ENCODE data around the gene KIAA0408. TPM values are rescaled to one million over a fixed set of nuclear protein-coding genes. Genes with fewer than 3 reads are reported as not detected.

The KIAA0408 gene
- total RNA-seq, 2 experiments from 2014 or later, result 0.44 to 0.46 TPM

DNA sequence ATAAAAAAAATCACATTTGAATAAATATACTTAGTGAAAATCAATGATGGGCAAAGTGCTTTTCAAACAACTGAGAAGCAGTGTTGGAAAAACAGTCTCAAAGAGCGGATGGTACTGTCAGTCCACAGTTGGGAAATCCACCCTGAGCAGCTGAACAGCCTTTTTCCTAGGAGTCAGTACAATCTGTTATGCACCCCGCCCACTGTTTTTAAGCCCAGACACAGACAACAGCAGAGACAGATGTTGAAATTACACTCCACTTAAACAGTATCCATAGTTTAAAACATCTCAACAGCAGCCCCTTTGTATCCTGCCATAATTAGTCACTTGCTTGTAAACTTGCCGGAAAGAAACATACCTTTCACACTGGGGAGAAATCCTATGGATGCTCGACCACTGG is 372 bp downstream of the KIAA0408 start:
- intact Hi-C loops (cut with micrococcal nuclease; ENCODE audit: unreplicated experiment), result no loop called here
- no peak overlapping the region for H3K4me2 ChIP-seq (ENCODE audit: low read length)
- no peak for TF ChIP-seq CTCF (conservative IDR thresholded peaks at IDR 0.05; ENCODE audit: low read length)
- TF ChIP-seq EZH2phosphoT487 (IDR thresholded peaks at IDR 0.05; ENCODE audit: borderline replicate concordance, low read depth, low read length), result no peak
- POLR2A ChIA-PET, result interaction anchor here (0.6 kb wide), 1 partner anchor 1836 kb away, joined by 4 read pairs; no protein-coding TSS in a partner anchor
- no peaks in the 10 kb centered on the region for H3K36me3 ChIP-seq (ENCODE audit: insufficient read depth, low read length)
- no peak overlapping the region for H3K4me3 ChIP-seq (ENCODE audit: low read depth, low read length, poor library complexity, severe bottlenecking)
- CTCF ChIA-PET (ENCODE audit: unreplicated experiment), result no interaction called here
- H3K4me1 ChIP-seq (ENCODE audit: insufficient read depth, low read length, poor library complexity, severe bottlenecking), result no peaks in the 10 kb centered on the region
- DNase-seq (ENCODE audit: low spot score), result no peak
- H3K27ac ChIP-seq (ENCODE audit: low read depth, low read length, poor library complexity, severe bottlenecking), result no peak overlapping the region
- H3K79me2 ChIP-seq (ENCODE audit: insufficient read depth, low read depth, low read length), result no peaks in the 10 kb centered on the region
- H3K9me3 ChIP-seq (ENCODE audit: low read length), result no peaks in the 10 kb centered on the region
- BruUV-seq (replicated peaks), result no TSS peak
- no peaks in the 10 kb centered on the region for H3K9me2 ChIP-seq (ENCODE audit: insufficient read depth, low read length)
- no peak overlapping the region for H2AFZ ChIP-seq (ENCODE audit: low read length)
- H4K20me1 ChIP-seq (ENCODE audit: insufficient read depth, low read length), result no peaks in the 10 kb centered on the region

- Histone ChIP-seq H4K20me1 (ENCODE audit: insufficient read depth, low read length) (no peaks in the 10 kb centered on the region), H3K9me3 (ENCODE audit: low read length) (no peaks in the 10 kb centered on the region), H3K36me3 (ENCODE audit: insufficient read depth, low read length) (no peaks in the 10 kb centered on the region), H3K4me1 (ENCODE audit: insufficient read depth, low read length, poor library complexity, severe bottlenecking) (no peaks in the 10 kb centered on the region), H3K9me2 (ENCODE audit: insufficient read depth, low read length) (no peaks in the 10 kb centered on the region), H3K79me2 (ENCODE audit: insufficient read depth, low read depth, low read length) (no peaks in the 10 kb centered on the region), H3K4me3 (ENCODE audit: low read depth, low read length, poor library complexity, severe bottlenecking) (no peak overlapping the region), H3K4me2 (ENCODE audit: low read length) (no peak overlapping the region), H3K27ac (ENCODE audit: low read depth, low read length, poor library complexity, severe bottlenecking) (no peak overlapping the region), H2AFZ (ENCODE audit: low read length) (no peak overlapping the region)
- ChIA-PET CTCF (ENCODE audit: unreplicated experiment) (no interaction called here), POLR2A (no interaction called here)
- BruUV-seq (replicated peaks), result no TSS peak
- no peak for TF ChIP-seq EZH2phosphoT487 (IDR thresholded peaks at IDR 0.05; ENCODE audit: borderline replicate concordance, low read depth, low read length)
- no peak for TF ChIP-seq CTCF (conservative IDR thresholded peaks at IDR 0.05; ENCODE audit: low read length)
- DNase-seq (ENCODE audit: low spot score), result no peak
- intact Hi-C loops (cut with micrococcal nuclease; ENCODE audit: unreplicated experiment), result no loop called here
These were observed 967 bp downstream of the KIAA0408 start for GRCh38 chr6:127458222-127458621.

- Histone ChIP-seq H2AFZ (ENCODE audit: low read length) (no peak overlapping the region), H3K4me1 (ENCODE audit: insufficient read depth, low read length, poor library complexity, severe bottlenecking) (no peaks in the 10 kb centered on the region), H4K20me1 (ENCODE audit: insufficient read depth, low read length) (no peaks in the 10 kb centered on the region), H3K9me3 (ENCODE audit: low read length) (no peaks in the 10 kb centered on the region), H3K27ac (ENCODE audit: low read depth, low read length, poor library complexity, severe bottlenecking) (no peak overlapping the region), H3K4me2 (ENCODE audit: low read length) (no peak overlapping the region), H3K36me3 (ENCODE audit: insufficient read depth, low read length) (no peaks in the 10 kb centered on the region), H3K79me2 (ENCODE audit: insufficient read depth, low read depth, low read length) (no peaks in the 10 kb centered on the region), H3K9me2 (ENCODE audit: insufficient read depth, low read length) (no peaks in the 10 kb centered on the region), H3K4me3 (ENCODE audit: low read depth, low read length, poor library complexity, severe bottlenecking) (no peak overlapping the region)
- intact Hi-C loops (cut with micrococcal nuclease; ENCODE audit: unreplicated experiment), result no loop called here
- BruUV-seq (replicated peaks), result no TSS peak
- DNase-seq (ENCODE audit: low spot score), result no peak
- POLR2A ChIA-PET, result no interaction called here
- TF ChIP-seq CTCF (conservative IDR thresholded peaks at IDR 0.05; ENCODE audit: low read length) (no peak), EZH2phosphoT487 (IDR thresholded peaks at IDR 0.05; ENCODE audit: borderline replicate concordance, low read depth, low read length) (no peak)
- CTCF ChIA-PET (ENCODE audit: unreplicated experiment), result no interaction called here
These were observed 1.6 kb downstream of the KIAA0408 start for GRCh38 chr6:127457456-127458064.

Measured in OCI-LY7 (cell line).